ENCODE measurements around the gene SHANK3. TPM values are rescaled to one million over a fixed set of nuclear protein-coding genes. Genes with fewer than 3 reads are reported as not detected.

The SHANK3 gene
- total and polyA plus RNA-seq, 2 of the 8 experiments (the other 6 are each of a cell fraction or from before 2014, with no cell fraction given), result 1.5 to 6.0 TPM

DNA sequence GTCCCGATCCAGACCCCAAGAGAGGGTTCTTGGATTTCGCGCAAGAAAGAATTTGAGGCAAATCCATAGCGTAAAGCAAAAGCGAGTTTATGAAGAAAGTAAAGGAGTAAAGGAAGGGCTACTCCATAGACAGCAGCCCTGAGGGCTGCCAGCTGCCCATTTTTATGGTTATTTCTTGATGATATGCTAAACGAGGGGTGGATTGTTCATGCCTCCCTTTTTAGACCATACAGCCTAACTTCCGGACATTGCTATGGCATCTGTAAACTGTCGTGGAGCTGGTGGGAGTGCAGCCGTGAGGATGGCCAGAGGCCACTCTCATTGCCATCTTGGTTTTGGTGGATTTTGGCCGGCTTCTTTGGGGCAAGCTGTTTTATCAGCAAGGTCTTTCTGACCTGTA lies 19.4 kb upstream of the SHANK3 start:
- Histone ChIP-seq H3K18ac (ENCODE audit: extremely low read depth, low read length) (no peak overlapping the region), H3K36me3 (ENCODE audit: control insufficient read depth in 2 of 4, insufficient read depth in 4 of 4, low read length in 3 of 4) (no peaks in the 10 kb centered on the region; a peak in 1 of 8 replicates), H3K4me1 (replicated peaks in 1 of 4; ENCODE audit: control insufficient read depth in 3 of 4, insufficient read depth in 4 of 4, low read length in 3 of 4) (no peaks in the 10 kb centered on the region; a peak in 1 of 7 replicates), H3K4ac (replicated peaks; ENCODE audit: insufficient read length, low read depth, low read length) (no peak overlapping the region), H3K23me2 (ENCODE audit: low read depth, low read length) (no peaks in the 10 kb centered on the region), H2AK5ac (ENCODE audit: low read depth, low read length) (no peak overlapping the region), H2AFZ (ENCODE audit: low read length) (no peak overlapping the region), H3K79me2 (ENCODE audit: control insufficient read depth in 1 of 2, insufficient read depth in 2 of 2, low read length in 2 of 2) (no peaks in the 10 kb centered on the region), H3K14ac (ENCODE audit: insufficient read length) (no peak overlapping the region), H3K56ac (replicated peaks; ENCODE audit: insufficient read length, low read depth, low read length) (no peak overlapping the region), H3K4me3 (ENCODE audit: extremely low read depth in 1 of 4, insufficient read depth in 2 of 4, low read depth in 3 of 4, low read length in 4 of 4) (no peak overlapping the region), H4K20me1 (replicated peaks in 1 of 2; ENCODE audit: control insufficient read depth in 1 of 2, insufficient read depth in 2 of 2, low read length in 2 of 2) (no peaks in the 10 kb centered on the region), H3K9me3 (ENCODE audit: insufficient read depth in 2 of 2, low read depth in 1 of 2, low read length in 1 of 2) (peaks cover 12 to 22% of the 10 kb centered on the region in 2 experiments), H4K8ac (ENCODE audit: extremely low read depth, insufficient read depth, low read length) (no peak overlapping the region), H3K23ac (ENCODE audit: insufficient read length) (no peak overlapping the region), H2BK20ac (ENCODE audit: low read length) (no peak overlapping the region), H3K27me3 (replicated peaks in 1 of 4; ENCODE audit: control insufficient read depth in 3 of 4, extremely low read depth in 1 of 4, insufficient read depth in 3 of 4, low read length in 3 of 4) (peaks cover 0 to 24% (median 8%) of the 10 kb centered on the region in 4 experiments; a peak in 6 of 7 replicates), H3K9ac (replicated peaks in 1 of 4; ENCODE audit: extremely low read depth in 1 of 4, low read depth in 3 of 4, low read length in 3 of 4) (no peak overlapping the region), H3K79me1 (ENCODE audit: low read depth, low read length) (no peaks in the 10 kb centered on the region), H2BK15ac (ENCODE audit: low read length) (no peak overlapping the region), H3K27ac (ENCODE audit: low read depth, low read length) (no peak overlapping the region), H4K91ac (replicated peaks; ENCODE audit: insufficient read length, low read length) (no peak overlapping the region), H2BK120ac (replicated peaks; ENCODE audit: low read depth, low read length) (no peak overlapping the region), H2BK5ac (ENCODE audit: low read depth, low read length) (no peak overlapping the region), H4K5ac (ENCODE audit: insufficient read length, low read depth, low read length) (no peak overlapping the region), H3K4me2 (ENCODE audit: insufficient read depth in 1 of 2, low read depth in 2 of 2, low read length in 2 of 2) (no peak overlapping the region), H2BK12ac (ENCODE audit: low read depth, low read length) (no peak overlapping the region)
- FAIRE-seq (no peak), DNase-seq (ENCODE audit: low read depth in 1 of 2, low spot score in 2 of 2) (no peak)
- WGBS, 2 experiments (ENCODE audit: extremely low coverage in 1 of 2, insufficient coverage in 1 of 2, insufficient read length in 1 of 2, insufficient replicate concordance in 2 of 2, low coverage in 1 of 2, low lambda C conversion rate in 2 of 2, missing lambda C conversion rate in 1 of 2), result 88% methylated on average over 10 of the region's 10 CpGs; no CpG with 5 or more reads in 1 of the 2 experiments
- CTCF ChIA-PET (ENCODE audit: partially characterized antibody), result interaction anchor here (0.8 to 1.5 kb wide), 4 partner anchors 10 to 47 kb away, joined by 3 to 4 read pairs (median 4); no protein-coding TSS in a partner anchor
- POLR2A ChIA-PET (ENCODE audit: partially characterized antibody), result interaction anchor here (0.8 kb wide), 1 partner anchor 83 kb away, joined by 3 read pairs; no protein-coding TSS in a partner anchor
- TF ChIP-seq SP2 (IDR thresholded peaks at IDR 0.05; ENCODE audit: low read length), result no peak
- no peak for TF ChIP-seq EGR1 (IDR thresholded peaks at IDR 0.05; ENCODE audit: borderline replicate concordance, low read depth, low read length)
- TF ChIP-seq EP300 (IDR thresholded peaks at IDR 0.05; ENCODE audit: borderline replicate concordance in 1 of 2, low read depth in 2 of 2, low read length in 2 of 2), result no peak
- TF ChIP-seq NRF1 (IDR thresholded peaks at IDR 0.05; ENCODE audit: low read depth, low read length), result no peak
- no peak for TF ChIP-seq POU5F1 (IDR thresholded peaks at IDR 0.05; ENCODE audit: low read depth, low read length)
- no peak for TF ChIP-seq ASH2L (IDR thresholded peaks at IDR 0.05; ENCODE audit: low read length)
- TF ChIP-seq ZNF274 (IDR thresholded peaks at IDR 0.05; ENCODE audit: borderline replicate concordance, extremely low read depth, low read length), result no peak
- no peak for TF ChIP-seq SIRT6 (IDR thresholded peaks at IDR 0.05; ENCODE audit: low read length)
- TF ChIP-seq HDAC2 (IDR thresholded peaks at IDR 0.05; ENCODE audit: borderline replicate concordance in 1 of 2, low read depth in 2 of 2, low read length in 2 of 2), result no peak
